Neuronal stem cell (in vitro differentiated cells): Measurements from ENCODE around the gene PGPEP1.
"Not testable (repeated sequence)": the region's sequence is repeated elsewhere in the genome, so short reads cannot be mapped to it uniquely, and the experiment has no call there.

Experiments
- DNase-seq: peaks from one replicate; pipeline ENCODE4 v3.0.0-alpha.2; 2013; ENCODE audit warnings: low spot score
- H2AFZ ChIP-seq: one replicate; pipeline ENCODE4 v1.6.1; 2013; ENCODE audit warnings: mild to moderate bottlenecking, low read length, inconsistent platforms
- H2AK5ac ChIP-seq: 2 replicates; pipeline ENCODE4 v1.6.1; 2013; ENCODE audit warnings: low read depth, mild to moderate bottlenecking, inconsistent platforms, low read length, moderate library complexity, mixed read lengths
- H2BK120ac ChIP-seq: 2 replicates; pipeline ENCODE4 v1.6.1; 2013; ENCODE audit warnings: low read depth, mild to moderate bottlenecking, inconsistent platforms, low read length, moderate library complexity, mixed read lengths
- H2BK12ac ChIP-seq: one replicate; pipeline ENCODE4 v1.6.1; 2013; ENCODE audit warnings: low read length, inconsistent platforms
- H2BK15ac ChIP-seq: 2 replicates; pipeline ENCODE4 v1.6.1; 2013; ENCODE audit warnings: mild to moderate bottlenecking, low read length, inconsistent platforms, mixed read lengths
- H2BK5ac ChIP-seq: one replicate; pipeline ENCODE4 v1.6.1; 2013; ENCODE audit warnings: inconsistent platforms, mild to moderate bottlenecking, low read length, moderate library complexity
- H3K14ac ChIP-seq: one replicate; pipeline ENCODE4 v1.6.1; 2013; ENCODE audit warnings: low read length, inconsistent platforms
- H3K18ac ChIP-seq: 2 replicates; pipeline ENCODE4 v1.6.1; 2013; ENCODE audit warnings: low read length, inconsistent platforms
- H3K23ac ChIP-seq: 2 replicates; pipeline ENCODE4 v1.6.1; 2013; ENCODE audit warnings: low read depth, mild to moderate bottlenecking, mixed read lengths, low read length, inconsistent platforms; ENCODE audit not compliant: poor library complexity
- H3K27ac ChIP-seq: replicated peaks from 3 replicates; pipeline ENCODE4 v1.5.1; 2013; ENCODE audit warnings: low read length, inconsistent platforms
- H3K27me3 ChIP-seq, 3 experiments: 2 replicates each; pipeline ENCODE4 v1.6.1; 2013; ENCODE audit warnings: low read length in 3 of 3, mild to moderate bottlenecking in 2 of 3, inconsistent platforms in 1 of 3, low read depth in 1 of 3, mixed read lengths in 1 of 3, moderate library complexity in 1 of 3; ENCODE audit not compliant: control insufficient read depth in 3 of 3, insufficient read depth in 3 of 3
- H3K36me3 ChIP-seq, 2 donors: replicated peaks in 1 of 2; 2 replicates each; pipeline ENCODE4 v1.6.1; 2013; ENCODE audit warnings: low read length in 2 of 2; ENCODE audit not compliant: control insufficient read depth in 2 of 2, insufficient read depth in 2 of 2
- H3K4ac ChIP-seq: 2 replicates; pipeline ENCODE4 v1.6.1; 2013; ENCODE audit warnings: inconsistent platforms, mild to moderate bottlenecking, low read length, moderate library complexity
- H3K4me1 ChIP-seq, 2 donors: 1 replicate in 1 of 2; 2 replicates in 1 of 2; pipeline ENCODE4 v1.6.1; 2013; ENCODE audit warnings: low read length in 2 of 2, low read depth in 1 of 2; ENCODE audit not compliant: control insufficient read depth in 2 of 2, insufficient read depth in 1 of 2
- H3K4me2 ChIP-seq: one replicate; pipeline ENCODE4 v1.6.1; 2013; ENCODE audit warnings: mild to moderate bottlenecking, low read length, inconsistent platforms; ENCODE audit not compliant: insufficient read depth, poor library complexity, severe bottlenecking
- H3K4me3 ChIP-seq, 2 donors: 2 replicates each; pipeline ENCODE4 v1.5.1; 2013; ENCODE audit warnings: low read length in 2 of 2, mild to moderate bottlenecking in 2 of 2, inconsistent platforms in 1 of 2, moderate library complexity in 1 of 2
- H3K79me1 ChIP-seq: one replicate; pipeline ENCODE4 v1.6.1; 2013; ENCODE audit warnings: low read depth, mild to moderate bottlenecking, inconsistent platforms, low read length, moderate library complexity
- H3K9ac ChIP-seq: one replicate; pipeline ENCODE4 v1.6.1; 2013; ENCODE audit warnings: mild to moderate bottlenecking, low read depth, low read length, inconsistent platforms; ENCODE audit not compliant: poor library complexity
- H3K9me3 ChIP-seq, 2 donors: replicated peaks in 1 of 2; 2 replicates each; pipeline versions ENCODE3 to v1.6.1; 2013; ENCODE audit warnings: low read length in 2 of 2, mild to moderate bottlenecking in 2 of 2, inconsistent platforms in 1 of 2, low read depth in 1 of 2, mixed read lengths in 1 of 2, moderate library complexity in 1 of 2; ENCODE audit not compliant: control insufficient read depth in 2 of 2, insufficient read depth in 1 of 2
- H4K8ac ChIP-seq: one replicate; pipeline ENCODE4 v1.6.1; 2013; ENCODE audit warnings: low read depth, mild to moderate bottlenecking, inconsistent platforms, low read length, moderate library complexity
- H4K91ac ChIP-seq: one replicate; pipeline ENCODE4 v1.6.1; 2013; ENCODE audit warnings: low read length, low read depth, mild to moderate bottlenecking, inconsistent platforms; ENCODE audit not compliant: poor library complexity
- WGBS, 2 donors: extraction: QIAGEN DNeasy Blood & Tissue Kit; methylation state at CpG; one replicate each; pipeline ENCODE4 v1.1.7; 2013; ENCODE audit warnings: missing lambda C conversion rate in 2 of 2, mixed read lengths in 1 of 2; ENCODE audit not compliant: insufficient read length in 2 of 2, insufficient replicate concordance in 1 of 2; ENCODE audit errors: extremely low coverage in 2 of 2; 5-methylcytosine and 5-hydroxymethylcytosine counted together

The PGPEP1 gene

DNA sequence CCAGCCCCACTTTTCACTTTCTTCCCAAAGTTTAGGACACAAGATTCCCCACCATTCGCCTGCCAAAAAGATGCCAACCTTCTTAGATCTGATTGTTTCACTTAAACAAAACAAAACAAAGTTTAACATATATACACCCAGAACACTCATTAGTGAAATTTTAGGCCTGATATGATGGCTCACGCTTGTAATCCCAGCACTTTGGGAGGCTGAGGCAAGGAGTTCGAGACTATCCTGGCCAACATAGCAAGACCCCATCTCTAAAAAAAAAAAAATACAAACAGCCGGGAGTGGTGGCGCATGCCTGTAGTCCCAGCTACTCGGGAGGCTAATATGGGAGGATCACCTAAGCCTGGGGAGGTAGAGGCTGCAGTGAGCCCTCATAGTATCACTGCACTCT, 4.9 kb downstream of the PGPEP1 start:
- Histone ChIP-seq H2BK15ac (no peak overlapping the region), H3K36me3 (peaks cover 0 to 7% of the 10 kb centered on the region in 2 donors), H3K4ac (no peak overlapping the region), H2AK5ac (no peak overlapping the region), H3K9me3 (no peaks in the 10 kb centered on the region), H2BK5ac (no peak overlapping the region), H2AFZ (no peak overlapping the region), H3K9ac (no peak overlapping the region), H3K23ac (no peak overlapping the region), H4K91ac (no peak overlapping the region), H3K14ac (no peak overlapping the region), H3K79me1 (no peaks in the 10 kb centered on the region), H3K4me2 (no peak overlapping the region), H4K8ac (no peak overlapping the region), H3K27me3 (peaks cover 0 to 2% (median 0%) of the 10 kb centered on the region in 3 experiments), H3K4me3 (no peak overlapping the region), H2BK120ac (no peak overlapping the region), H2BK12ac (no peak overlapping the region), H3K27ac (no peak overlapping the region), H3K4me1 (peaks cover 6 to 26% of the 10 kb centered on the region in 2 donors), H3K18ac (no peak overlapping the region)
- no CpG with 5 or more reads among the region's 6 CpGs for WGBS, 2 donors
- DNase-seq: no peak

DNA sequence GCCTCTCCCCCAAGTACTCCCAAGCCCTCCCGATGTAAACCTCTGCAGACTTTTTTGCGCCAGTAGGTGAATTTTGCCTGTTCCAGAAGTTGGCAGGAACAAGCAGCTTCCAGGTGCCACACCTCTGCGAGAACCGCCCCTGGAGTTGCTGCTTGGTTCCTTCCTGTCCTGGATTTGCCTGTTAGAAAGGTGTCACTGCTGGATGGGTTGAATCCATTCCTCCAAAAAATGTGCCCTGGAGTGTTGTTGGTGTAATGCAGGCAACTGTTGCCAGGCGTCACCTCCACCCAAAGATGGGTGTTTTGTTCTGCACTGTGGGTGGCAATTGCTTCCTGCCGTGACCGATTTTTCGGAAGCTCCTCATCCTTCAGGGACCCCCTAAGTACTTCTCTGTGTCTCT, 5.7 kb downstream of the PGPEP1 start:
- DNase-seq: no peak
- no peak overlapping the region for H3K4me3 ChIP-seq
- H3K14ac ChIP-seq: no peak overlapping the region
- H3K9ac ChIP-seq: no peak overlapping the region
- H2BK120ac ChIP-seq: no peak overlapping the region
- no peaks in the 10 kb centered on the region for H3K79me1 ChIP-seq
- no peak overlapping the region for H4K8ac ChIP-seq
- no peak overlapping the region for H3K23ac ChIP-seq
- no peak overlapping the region for H2AK5ac ChIP-seq
- no peaks in the 10 kb centered on the region for H3K9me3 ChIP-seq
- no peak overlapping the region for H2BK15ac ChIP-seq
- H3K4me2 ChIP-seq: no peak overlapping the region
- H2BK12ac ChIP-seq: no peak overlapping the region
- H2AFZ ChIP-seq: no peak overlapping the region
- no CpG with 5 or more reads among the region's 8 CpGs for WGBS, 2 donors
- H3K4me1 ChIP-seq: peaks cover 6 to 26% of the 10 kb centered on the region in 2 donors
- no peak overlapping the region for H4K91ac ChIP-seq
- no peak overlapping the region for H3K27ac ChIP-seq
- H3K27me3 ChIP-seq: peaks cover 0 to 2% (median 0%) of the 10 kb centered on the region in 3 experiments
- H3K18ac ChIP-seq: no peak overlapping the region
- peaks cover 1 to 12% of the 10 kb centered on the region in 2 donors for H3K36me3 ChIP-seq
- H3K4ac ChIP-seq: no peak overlapping the region
- no peak overlapping the region for H2BK5ac ChIP-seq

DNA sequence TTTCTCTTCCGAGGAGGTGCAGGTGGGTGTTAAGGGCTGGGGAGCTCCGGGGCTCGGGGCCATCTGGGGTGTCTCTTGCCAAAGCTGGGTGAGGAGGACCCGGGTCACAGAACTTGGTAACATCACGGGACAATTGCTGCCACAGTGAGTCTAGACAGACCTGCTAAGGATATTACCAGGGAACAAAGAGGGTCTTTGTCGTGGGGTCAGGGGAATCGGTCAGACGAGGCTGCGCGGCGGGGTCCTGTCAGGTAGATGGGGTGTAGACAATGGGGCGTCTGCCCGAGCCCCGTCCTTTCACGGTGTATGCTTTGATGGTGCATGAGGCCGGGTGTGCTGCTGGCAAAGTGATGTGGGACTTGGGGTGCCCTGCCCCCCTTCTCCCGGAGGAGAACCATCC, 7.8 kb downstream of the PGPEP1 start:
- WGBS, 2 donors: no CpG with 5 or more reads among the region's 17 CpGs
- H3K27me3 ChIP-seq: no peaks in the 10 kb centered on the region
- H3K9me3 ChIP-seq: no peaks in the 10 kb centered on the region
- no peak overlapping the region for H3K14ac ChIP-seq
- DNase-seq: no peak
- no peaks in the 10 kb centered on the region for H3K79me1 ChIP-seq
- H4K91ac ChIP-seq: no peak overlapping the region
- no peak overlapping the region for H3K4me2 ChIP-seq
- H3K36me3 ChIP-seq: peaks cover 1 to 12% of the 10 kb centered on the region in 2 donors
- no peak overlapping the region for H2BK5ac ChIP-seq
- H3K4ac ChIP-seq: no peak overlapping the region
- H3K4me3 ChIP-seq: no peak overlapping the region
- no peak overlapping the region for H4K8ac ChIP-seq
- H3K9ac ChIP-seq: peak overlapping the region; percentile 30
- H3K27ac ChIP-seq: no peak overlapping the region
- peak overlapping the region; percentile 75 for H2AK5ac ChIP-seq
- peaks cover 6 to 21% of the 10 kb centered on the region in 2 donors for H3K4me1 ChIP-seq
- no peak overlapping the region for H3K18ac ChIP-seq
- no peak overlapping the region for H2BK15ac ChIP-seq
- H2BK120ac ChIP-seq: no peak overlapping the region
- no peak overlapping the region for H2BK12ac ChIP-seq
- no peak overlapping the region for H2AFZ ChIP-seq
- H3K23ac ChIP-seq: no peak overlapping the region

DNA sequence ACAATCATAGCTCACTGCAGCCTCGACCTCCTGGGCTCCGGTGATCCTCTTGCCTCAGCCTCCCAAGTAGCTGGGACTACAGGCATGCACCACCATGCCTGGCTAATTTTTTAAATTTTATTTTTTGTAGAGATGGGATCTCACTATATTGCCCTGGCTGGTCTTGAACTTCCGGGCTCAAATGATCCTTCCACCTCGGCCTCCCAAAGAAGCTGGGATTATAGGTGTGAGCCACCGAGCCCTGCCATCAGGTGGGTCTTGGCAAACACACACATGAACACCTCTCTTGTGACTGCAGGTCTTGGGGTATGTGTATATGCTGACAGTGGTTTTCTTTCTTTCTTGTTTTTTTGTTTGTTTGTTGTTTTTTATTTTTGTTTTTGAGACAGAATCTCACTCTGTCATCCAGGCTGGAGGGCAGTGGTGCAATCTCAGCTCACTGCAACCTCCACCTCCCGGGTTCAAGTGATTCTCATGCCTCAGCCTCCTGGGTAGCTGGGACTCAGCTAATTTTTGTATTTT, 8.5 kb downstream of the PGPEP1 start:
- H3K36me3 ChIP-seq: peaks cover 1 to 15% of the 10 kb centered on the region in 2 donors
- H3K4ac ChIP-seq, H2BK120ac ChIP-seq, H3K79me1 ChIP-seq, H3K18ac ChIP-seq, H2BK15ac ChIP-seq, H4K91ac ChIP-seq, H3K4me2 ChIP-seq, H3K23ac ChIP-seq, H3K9me3 ChIP-seq, H4K8ac ChIP-seq, H2AK5ac ChIP-seq, H2BK12ac ChIP-seq, H3K9ac ChIP-seq, H2BK5ac ChIP-seq, H3K27me3 ChIP-seq, H2AFZ ChIP-seq, H3K14ac ChIP-seq, DNase-seq, H3K4me3 ChIP-seq, H3K27ac ChIP-seq: not testable (repeated sequence)
- no CpG with 5 or more reads among the region's 6 CpGs for WGBS, 2 donors
- peaks cover 6 to 18% of the 10 kb centered on the region in 2 donors for H3K4me1 ChIP-seq
